Astrocyte (in vitro differentiated cells and primary cell): ENCODE measurements around the gene ADARB2.

Experiments
- CTCF ChIP-seq: IDR thresholded peaks from 2 replicates; pipeline ENCODE4 v1.5.1; 2011; ENCODE audit warnings: low read depth, mild to moderate bottlenecking, inconsistent platforms, low read length, moderate library complexity; ENCODE audit not compliant: insufficient read depth
- EZH2 ChIP-seq: IDR thresholded peaks from 2 replicates; pipeline ENCODE4 v1.6.1; 2012; ENCODE audit warnings: mild to moderate bottlenecking, low read length, inconsistent platforms; ENCODE audit not compliant: insufficient read depth

- TF ChIP-seq CTCF = no peak
- no peak for TF ChIP-seq EZH2
Measured at GRCh38 chr10:1228467-1228975, 508.8 kb downstream of the ADARB2 start.
